ENCODE results near the gene DACH2.

The DACH2 gene

GRCh38 chrX:86194758-86195157, 46.5 kb downstream of the DACH2 start:
- FAIRE-seq (no peak), DNase-seq (ENCODE audit: insufficient read length, low spot score) (no peak)
- no peak for TF ChIP-seq POLR2A (IDR thresholded peaks at IDR 0.05; ENCODE audit: low read depth, low read length)

GRCh38 chrX:86195343-86195742, 47.1 kb downstream of the DACH2 start:
- no peak for FAIRE-seq
- TF ChIP-seq POLR2A (IDR thresholded peaks at IDR 0.05; ENCODE audit: low read depth, low read length): no peak
- no peak for DNase-seq (ENCODE audit: insufficient read length, low spot score)

- DNase-seq (ENCODE audit: insufficient read length, low spot score) (no peak), FAIRE-seq (no peak)
- TF ChIP-seq POLR2A (IDR thresholded peaks at IDR 0.05; ENCODE audit: low read depth, low read length): no peak
Observed at GRCh38 chrX:86197815-86198214, 49.6 kb downstream of the DACH2 start.

GRCh38 chrX:86210772-86211171, 62.5 kb downstream of the DACH2 start:
- no peak for FAIRE-seq
- TF ChIP-seq POLR2A (IDR thresholded peaks at IDR 0.05; ENCODE audit: low read depth, low read length): no peak
- no peak for DNase-seq (ENCODE audit: insufficient read length, low spot score)

- no peak for DNase-seq (ENCODE audit: insufficient read length, low spot score)
- no peak for TF ChIP-seq POLR2A (IDR thresholded peaks at IDR 0.05; ENCODE audit: low read depth, low read length)
- FAIRE-seq: no peak
Observed at GRCh38 chrX:86215260-86215659, 67.0 kb downstream of the DACH2 start.

- FAIRE-seq (no peak), DNase-seq (ENCODE audit: insufficient read length, low spot score) (no peak)
- TF ChIP-seq POLR2A (IDR thresholded peaks at IDR 0.05; ENCODE audit: low read depth, low read length): no peak
Observed at GRCh38 chrX:86237482-86237881, 89.2 kb downstream of the DACH2 start.

- DNase-seq (ENCODE audit: insufficient read length, low spot score): no peak
- no peak for TF ChIP-seq POLR2A (IDR thresholded peaks at IDR 0.05; ENCODE audit: low read depth, low read length)
- FAIRE-seq: no peak
Observed at GRCh38 chrX:86241547-86241946, 93.3 kb downstream of the DACH2 start.

GRCh38 chrX:86263526-86263925, 115.3 kb downstream of the DACH2 start:
- DNase-seq (ENCODE audit: insufficient read length, low spot score) (no peak), FAIRE-seq (no peak)
- TF ChIP-seq POLR2A (IDR thresholded peaks at IDR 0.05; ENCODE audit: low read depth, low read length): no peak

GRCh38 chrX:86295293-86295692, 147.0 kb downstream of the DACH2 start:
- no peak for FAIRE-seq
- DNase-seq (ENCODE audit: insufficient read length, low spot score): no peak
- no peak for TF ChIP-seq POLR2A (IDR thresholded peaks at IDR 0.05; ENCODE audit: low read depth, low read length)

- no peak for TF ChIP-seq POLR2A (IDR thresholded peaks at IDR 0.05; ENCODE audit: low read depth, low read length)
- DNase-seq (ENCODE audit: insufficient read length, low spot score) (no peak), FAIRE-seq (no peak)
Observed at GRCh38 chrX:86322913-86323312, 174.7 kb downstream of the DACH2 start.

- TF ChIP-seq POLR2A (IDR thresholded peaks at IDR 0.05; ENCODE audit: low read depth, low read length): no peak
- DNase-seq (ENCODE audit: insufficient read length, low spot score) (no peak), FAIRE-seq (no peak)
Observed at GRCh38 chrX:86329174-86329573, 180.9 kb downstream of the DACH2 start.

- no peak for FAIRE-seq
- DNase-seq (ENCODE audit: insufficient read length, low spot score): no peak
- no peak for TF ChIP-seq POLR2A (IDR thresholded peaks at IDR 0.05; ENCODE audit: low read depth, low read length)
Observed at GRCh38 chrX:86348669-86349068, 200.4 kb downstream of the DACH2 start.

- DNase-seq (ENCODE audit: insufficient read length, low spot score) (no peak), FAIRE-seq (no peak)
- TF ChIP-seq POLR2A (IDR thresholded peaks at IDR 0.05; ENCODE audit: low read depth, low read length): no peak
Observed at GRCh38 chrX:86349115-86349514, 200.9 kb downstream of the DACH2 start.

- TF ChIP-seq POLR2A (IDR thresholded peaks at IDR 0.05; ENCODE audit: low read depth, low read length): no peak
- FAIRE-seq (no peak), DNase-seq (ENCODE audit: insufficient read length, low spot score) (no peak)
Observed at GRCh38 chrX:86369847-86370630, 221.8 kb downstream of the DACH2 start.

GRCh38 chrX:86370927-86371326, 222.7 kb downstream of the DACH2 start:
- DNase-seq (ENCODE audit: insufficient read length, low spot score): no peak
- no peak for FAIRE-seq
- TF ChIP-seq POLR2A (IDR thresholded peaks at IDR 0.05; ENCODE audit: low read depth, low read length): no peak

All from H54 (cell line).